ENCODE results near the gene PARD3B. TPM values are rescaled to one million over a fixed set of nuclear protein-coding genes. Genes with fewer than 3 reads are reported as not detected.

PARD3B gene
- total RNA-seq, 1 donor from 2014 or later: 4.3 TPM

DNA sequence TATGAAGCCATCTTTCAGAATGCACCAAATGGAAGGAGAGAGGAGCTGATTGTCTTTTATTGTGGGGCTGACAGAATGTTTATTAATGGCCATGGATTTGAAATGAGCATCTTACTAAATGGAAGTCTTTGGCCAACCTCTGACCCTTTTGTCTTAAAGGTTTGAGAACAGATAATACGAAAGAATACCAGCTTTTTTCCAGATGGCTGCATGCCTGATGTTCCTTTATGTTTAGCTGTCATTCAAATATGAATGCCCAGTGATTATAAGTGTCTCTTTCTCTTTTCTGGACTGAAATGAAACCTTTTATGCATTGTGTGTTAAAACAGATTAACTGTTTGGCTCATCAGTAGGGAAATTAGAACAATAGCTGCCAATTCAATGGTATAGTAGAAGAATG is 46.0 kb downstream of the PARD3B start:
- ATAC-seq: no peak

GRCh38 chr2:204604061-204604460 is 58.8 kb downstream of the PARD3B start:
- no peak for ATAC-seq

DNA sequence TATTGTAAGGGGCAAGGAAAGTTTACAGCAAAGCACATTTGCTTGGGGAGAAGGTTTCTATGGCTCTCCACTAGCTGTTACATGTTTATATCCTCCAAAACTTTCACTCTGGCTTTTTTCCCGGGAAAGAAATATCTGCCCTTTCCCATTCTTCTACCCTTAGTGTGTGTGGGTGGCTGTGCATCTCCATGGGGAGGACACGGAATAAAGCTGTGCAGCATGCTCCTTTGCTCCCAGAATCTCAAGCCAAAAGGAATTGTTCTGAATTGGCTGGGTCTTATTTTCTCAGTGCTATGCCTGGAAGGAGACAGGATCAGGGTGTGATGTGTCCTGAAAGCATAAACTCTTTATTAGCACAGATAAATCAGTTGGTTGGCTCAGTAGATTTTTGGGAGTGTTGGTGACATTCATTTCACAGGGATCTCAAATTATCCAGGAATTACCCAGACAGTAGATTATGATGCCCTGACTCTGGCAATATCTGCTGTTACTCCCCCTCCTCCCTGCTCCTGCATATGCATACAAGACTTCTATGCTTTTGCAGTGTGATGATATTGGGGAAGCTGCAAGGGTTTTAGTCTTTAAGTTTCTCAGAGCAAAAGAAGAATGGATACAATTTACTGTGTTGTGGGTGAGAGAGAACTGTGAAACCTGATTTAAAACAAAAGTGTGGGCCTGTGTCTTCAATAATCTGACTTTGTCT is 63.1 kb downstream of the PARD3B start:
- ATAC-seq: no peak

DNA sequence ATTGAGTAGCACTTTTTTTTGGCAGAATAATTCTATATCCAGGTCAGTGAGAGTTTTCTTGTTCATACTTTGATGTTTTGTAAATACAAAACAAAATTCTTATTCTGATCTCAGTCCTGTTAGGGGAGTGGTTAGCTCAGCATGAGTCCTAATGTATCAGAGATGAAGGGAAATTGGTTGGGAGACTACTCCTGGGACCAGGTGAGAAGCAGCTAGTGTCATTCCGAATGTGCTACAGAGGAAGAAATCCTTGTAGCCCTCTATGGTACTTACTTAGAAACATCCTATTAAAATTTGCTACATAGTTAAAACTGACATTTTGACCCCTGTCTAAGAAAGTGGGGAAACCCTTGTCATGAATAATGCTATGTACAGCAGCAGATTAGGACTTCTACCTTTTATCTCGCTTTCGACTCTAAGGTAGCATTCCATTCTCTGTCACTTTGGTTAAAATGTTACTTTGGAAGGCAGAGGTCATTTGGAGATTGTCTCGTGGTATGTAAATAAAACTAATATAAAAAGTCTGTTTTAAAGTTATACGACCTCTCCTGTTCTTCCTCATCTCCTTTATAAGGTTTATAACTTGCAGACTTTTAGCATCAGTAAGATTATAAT is 65.8 kb downstream of the PARD3B start:
- ATAC-seq: no peak

DNA sequence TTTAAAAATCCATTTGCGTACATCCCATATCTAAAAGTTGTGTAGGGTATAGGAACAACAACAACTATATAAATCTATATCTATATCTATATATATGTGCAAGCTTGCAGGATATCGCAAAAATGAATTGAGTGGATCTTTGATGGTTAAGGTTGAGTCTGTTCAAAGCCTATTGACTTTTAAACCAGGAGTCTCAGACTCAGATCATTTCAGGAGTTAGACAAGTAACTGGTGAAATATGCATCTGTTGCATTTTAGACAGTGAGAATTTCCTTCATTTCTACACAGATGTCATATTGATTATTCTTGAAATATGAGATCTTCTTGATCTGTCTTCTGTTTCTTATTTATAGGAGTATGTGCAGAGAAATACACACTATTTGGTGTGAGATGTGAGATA is 66.5 kb downstream of the PARD3B start:
- ATAC-seq: no peak

DNA sequence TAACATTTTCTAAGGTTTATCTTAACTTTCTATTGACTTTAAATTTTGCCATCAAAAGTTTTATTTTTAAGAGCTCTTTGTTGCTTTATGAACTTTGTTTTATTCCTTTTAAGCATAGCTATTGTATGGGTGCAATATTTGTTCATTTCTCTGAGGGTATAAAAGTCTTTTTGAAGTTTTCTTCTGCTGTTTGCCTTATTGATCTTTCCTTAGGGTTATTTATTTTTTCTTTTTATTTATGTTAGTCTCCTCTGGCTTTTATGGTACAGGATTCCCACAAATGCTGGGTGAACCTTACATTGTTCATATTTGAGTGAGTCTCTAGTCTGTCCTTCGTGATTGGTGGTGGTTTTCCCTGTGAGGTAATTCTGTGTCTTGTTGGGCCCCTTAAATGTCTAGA is 68.4 kb downstream of the PARD3B start:
- no peak for ATAC-seq

GRCh38 chr2:204615456-204615855 is 70.2 kb downstream of the PARD3B start:
- no peak for ATAC-seq

- ATAC-seq: no peak
These were observed 79.9 kb downstream of the PARD3B start for GRCh38 chr2:204625135-204625534.

DNA sequence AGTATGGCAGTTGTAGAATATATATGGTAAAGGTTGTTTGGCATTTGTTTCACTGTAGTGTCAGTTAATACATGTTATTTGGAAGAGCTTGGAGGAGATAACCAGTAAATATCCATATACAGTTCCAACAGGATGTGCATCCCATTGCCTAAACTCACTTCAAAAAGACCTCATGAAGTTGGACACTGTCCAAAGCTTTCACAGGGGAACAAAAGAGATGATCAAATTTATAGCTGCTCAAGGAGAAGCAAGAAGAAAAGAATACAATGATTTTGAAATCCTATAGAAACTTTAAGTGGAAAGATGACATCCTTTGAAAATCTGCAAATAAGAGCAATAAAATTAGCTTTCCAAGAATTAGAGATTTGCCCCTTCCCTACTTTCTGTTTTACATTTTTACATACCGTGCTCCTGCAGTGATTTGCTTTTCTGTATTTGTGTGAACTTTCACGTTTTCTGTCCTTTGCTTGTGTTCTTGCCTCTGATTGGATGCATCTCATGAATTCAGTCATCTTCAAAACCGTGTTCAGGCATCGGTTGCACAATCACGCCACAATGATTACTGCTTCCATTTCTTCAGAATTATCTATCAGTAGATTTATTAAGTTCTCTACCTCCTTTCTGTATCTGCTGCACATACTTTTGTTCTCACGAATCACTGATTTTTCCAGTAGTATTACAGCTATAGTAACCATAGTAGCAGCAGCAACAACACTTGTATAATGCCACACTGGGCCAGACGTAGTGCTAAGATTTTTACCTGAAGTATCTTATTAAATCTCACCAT is 83.8 kb downstream of the PARD3B start:
- ATAC-seq: no peak

DNA sequence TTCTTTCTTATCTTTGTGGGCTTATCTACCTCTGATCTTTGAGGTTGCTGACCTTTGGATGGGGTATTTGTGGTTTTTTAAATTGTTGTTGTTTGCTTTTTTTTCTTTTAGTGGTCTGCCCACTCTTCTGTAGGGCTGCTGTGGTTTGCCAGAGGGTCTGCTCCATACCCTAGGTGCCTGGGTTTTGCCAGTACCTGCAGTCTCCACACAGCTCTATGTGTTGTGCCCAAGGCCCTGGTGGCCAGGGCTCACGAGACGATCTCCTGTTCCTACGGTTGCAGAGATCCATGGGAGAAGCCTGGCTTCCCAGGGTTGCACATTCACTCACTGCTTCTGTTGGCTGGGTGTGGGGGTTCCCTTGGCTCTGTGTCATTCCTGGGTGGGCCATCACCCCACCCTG is 87.1 kb downstream of the PARD3B start:
- no peak for ATAC-seq

DNA sequence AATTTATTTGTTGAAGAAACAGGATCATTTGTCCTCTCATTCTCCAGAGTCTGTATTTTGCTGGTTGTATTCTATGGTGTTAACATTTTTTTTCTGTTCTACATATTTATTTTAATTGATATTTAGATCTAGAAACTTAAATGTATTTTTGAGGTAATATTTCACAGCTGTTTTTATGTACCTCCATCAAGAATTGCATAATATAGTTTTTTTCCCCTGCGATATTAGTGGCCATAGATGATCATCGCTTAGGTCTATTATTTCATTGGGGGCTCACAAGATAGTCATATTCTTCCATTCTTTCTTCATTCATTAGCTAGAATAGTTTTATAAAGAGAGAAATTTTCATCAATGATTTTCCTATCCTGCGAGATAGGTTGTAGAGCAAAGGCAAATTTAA is 89.3 kb downstream of the PARD3B start:
- no peak for ATAC-seq

DNA sequence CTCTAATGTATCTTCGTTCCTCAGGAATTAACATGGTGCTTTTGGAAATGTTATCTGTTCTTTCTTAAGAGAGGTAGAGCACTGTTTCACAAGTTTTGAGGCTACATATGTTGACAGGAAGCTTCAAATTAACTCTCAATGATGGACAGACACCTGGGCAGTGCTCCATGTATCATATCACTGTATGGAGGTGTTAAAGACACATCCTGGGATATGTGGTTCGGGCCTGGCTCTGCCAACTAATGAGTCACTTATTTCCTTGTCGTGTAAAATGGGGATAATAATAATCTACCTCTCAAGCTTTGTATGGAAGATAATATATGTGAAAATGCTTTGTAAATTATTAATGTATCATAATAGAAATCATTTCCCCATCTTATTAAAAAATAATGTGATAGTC is 90.2 kb downstream of the PARD3B start:
- ATAC-seq: no peak

DNA sequence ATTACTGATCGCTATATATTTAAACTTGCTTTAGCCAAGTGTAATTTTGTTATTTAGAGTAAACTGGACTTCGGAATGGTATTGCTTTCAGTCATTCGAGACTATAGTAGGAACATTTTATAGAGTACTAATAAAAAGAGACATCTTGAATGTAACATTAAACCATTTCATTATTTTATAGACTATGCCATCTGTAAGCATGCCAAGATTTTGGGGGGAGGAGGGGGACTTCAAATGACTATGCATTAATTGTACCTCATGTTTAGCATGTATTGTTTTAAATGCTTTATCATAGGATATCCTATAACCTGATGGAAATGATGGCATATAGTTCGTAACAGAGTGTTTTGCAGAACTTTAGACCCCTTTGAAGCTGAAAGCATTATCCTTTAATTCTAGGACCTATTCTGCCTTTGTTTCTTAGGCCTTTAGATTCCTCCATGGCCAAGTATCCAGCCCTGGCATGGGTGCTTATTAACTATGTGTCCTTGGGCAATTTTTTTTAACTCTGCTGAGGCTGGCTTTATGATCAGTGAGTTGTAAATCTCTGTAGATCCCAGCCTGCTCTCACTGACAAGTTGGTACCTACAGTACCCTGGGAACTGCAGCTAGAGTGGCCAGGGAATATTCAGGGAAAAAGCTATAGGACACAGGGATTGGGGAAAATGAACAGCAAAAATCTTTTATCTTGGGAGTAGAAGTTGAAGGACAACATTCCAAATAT is 93.4 kb downstream of the PARD3B start:
- ATAC-seq: no peak

DNA sequence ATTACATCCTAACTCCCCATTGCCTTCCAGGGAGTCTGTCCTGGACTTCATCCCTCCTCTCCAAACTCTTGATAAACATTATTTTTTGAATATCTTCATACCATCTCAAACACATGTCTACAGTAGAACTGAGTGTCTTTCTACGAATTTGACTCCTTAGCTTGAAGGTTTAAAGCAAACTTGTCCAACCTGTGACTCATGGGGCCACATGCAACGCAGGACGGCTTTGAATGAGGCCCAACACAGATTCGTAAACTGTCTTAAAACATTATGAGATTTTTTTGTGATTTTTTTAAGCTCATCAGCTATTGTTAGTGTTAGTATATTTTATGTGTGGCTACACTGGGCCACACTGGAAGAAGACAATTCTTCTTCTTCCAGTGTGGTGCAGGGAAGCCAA is 98.1 kb downstream of the PARD3B start:
- no peak for ATAC-seq

DNA sequence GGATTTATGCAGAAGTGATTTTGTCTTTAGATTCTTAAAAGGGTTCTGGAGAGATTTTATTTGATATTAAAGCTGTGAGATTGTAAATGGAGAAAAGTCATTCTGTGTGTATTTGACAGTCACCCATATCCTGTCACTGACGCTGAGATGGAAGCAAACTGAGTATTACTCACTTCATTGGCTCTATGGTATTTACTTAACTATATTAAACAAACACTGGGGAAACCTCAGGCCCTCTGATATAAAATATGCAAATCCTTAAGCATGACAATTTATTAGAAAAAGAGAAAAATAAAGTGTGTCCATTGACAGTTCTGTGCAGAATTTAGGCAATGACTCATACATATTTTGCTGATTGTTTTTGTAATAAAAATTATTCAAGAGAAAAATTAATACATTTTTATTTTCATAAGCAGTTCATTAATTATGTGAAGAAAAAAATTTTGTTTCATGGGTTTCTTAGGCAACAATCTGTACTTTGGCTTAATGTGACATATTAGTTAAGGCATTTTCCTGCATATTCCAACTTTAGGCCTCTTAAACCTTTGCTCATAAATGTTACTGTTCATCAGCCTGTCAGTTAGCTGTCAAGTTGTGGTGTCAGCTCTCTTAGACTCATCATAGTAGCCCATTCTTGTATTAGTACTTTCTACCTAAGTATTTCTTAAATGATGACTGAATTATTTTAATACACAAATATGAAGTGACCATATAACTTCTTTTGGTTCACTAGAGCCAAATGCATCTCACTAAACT is 99.9 kb downstream of the PARD3B start:
- ATAC-seq: no peak

DNA sequence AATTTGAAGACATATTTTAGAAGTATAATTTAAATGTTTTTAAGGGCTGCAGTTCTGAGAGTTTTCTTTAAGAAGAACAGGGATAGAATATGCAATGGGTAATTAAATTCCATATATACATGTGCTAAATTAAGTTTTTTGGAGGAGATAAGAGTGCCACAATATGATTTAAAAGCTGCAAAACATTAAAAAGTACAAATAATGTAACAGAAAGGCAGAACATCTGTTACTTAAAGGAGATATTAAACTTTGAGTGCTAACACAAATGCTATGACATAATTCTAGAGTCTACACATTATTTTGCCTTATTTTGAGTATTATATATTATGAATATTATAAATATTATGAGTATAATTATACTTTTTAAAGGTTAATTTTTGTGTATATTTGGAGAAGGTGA is 102.4 kb downstream of the PARD3B start:
- ATAC-seq: no peak

GRCh38 chr2:204650611-204651010 is 105.3 kb downstream of the PARD3B start:
- no peak for ATAC-seq

- no peak for ATAC-seq
These were observed 106.8 kb downstream of the PARD3B start for GRCh38 chr2:204652063-204652462.

- ATAC-seq: no peak
These were observed 109.4 kb downstream of the PARD3B start for GRCh38 chr2:204654669-204655068.

- no peak for ATAC-seq
These were observed 109.8 kb downstream of the PARD3B start for GRCh38 chr2:204655101-204655500.

DNA sequence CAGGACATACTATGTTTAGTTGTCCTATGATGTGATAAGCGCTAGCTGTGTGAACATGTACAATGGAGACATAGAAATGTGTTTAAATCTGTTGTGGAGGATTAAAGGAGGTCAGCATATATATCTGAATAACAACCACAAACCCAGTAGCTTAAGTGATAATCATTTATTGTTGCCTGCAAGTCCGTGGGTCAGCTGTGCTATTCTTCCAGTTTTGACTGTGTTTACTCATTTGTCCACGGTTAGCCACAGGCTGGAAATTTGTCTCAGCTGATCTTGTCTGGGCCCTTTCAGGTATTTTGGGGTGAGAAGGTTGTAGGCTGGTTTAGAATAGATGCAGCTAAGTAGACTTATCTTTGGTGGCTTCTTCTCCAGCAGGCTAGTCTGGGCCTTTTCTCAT is 110.4 kb downstream of the PARD3B start:
- ATAC-seq: no peak

DNA sequence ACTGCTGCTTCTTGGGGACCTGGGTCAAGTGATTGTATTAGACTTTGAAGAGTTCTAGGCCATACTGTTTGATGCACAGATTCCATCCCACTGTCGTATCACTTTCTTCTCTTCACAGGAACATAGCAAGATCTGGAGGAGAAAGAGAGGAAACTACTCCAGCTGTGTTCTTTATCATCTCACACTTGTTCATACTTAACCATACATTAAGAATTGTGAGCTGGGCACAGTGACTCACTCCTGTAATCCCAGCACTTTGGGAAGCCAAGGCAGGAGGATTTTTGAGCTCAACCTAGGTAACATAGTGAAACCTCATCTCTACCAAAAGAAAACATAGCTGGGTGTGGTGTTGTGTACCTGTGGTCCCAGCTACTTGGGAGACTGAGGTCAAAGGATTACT is 111.7 kb downstream of the PARD3B start:
- ATAC-seq: no peak

Data from esophagus mucosa (tissue), 1 donor.